ENCODE measurements around the gene TNS1. TPM values are rescaled to one million over a fixed set of nuclear protein-coding genes. Genes with fewer than 3 reads are reported as not detected.

TNS1 gene
- total RNA-seq, 1 donor from 2014 or later, result 0.13 TPM

DNA sequence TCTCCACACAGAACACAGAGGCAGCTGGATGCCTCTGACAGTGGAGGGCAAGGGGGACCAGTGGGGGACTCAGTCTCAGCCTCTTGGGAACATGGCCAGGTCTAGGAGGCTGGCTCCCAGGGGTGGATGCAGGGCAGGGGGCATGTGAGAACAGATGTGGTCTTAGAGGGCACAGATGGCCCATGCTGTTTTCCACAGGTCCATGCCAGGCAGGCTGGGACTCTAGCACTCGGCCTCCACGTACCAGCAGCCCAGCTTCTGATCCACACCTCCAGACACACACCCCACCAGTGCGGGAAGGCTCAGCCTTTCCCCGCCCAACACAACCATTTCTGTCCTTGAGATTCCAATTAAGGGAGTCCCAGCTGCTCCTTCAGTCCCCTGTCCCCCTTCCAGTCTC is 42.4 kb downstream of the TNS1 start:
- ATAC-seq (ENCODE audit: low read depth), result no peak
- TF ChIP-seq, protein P1, sequence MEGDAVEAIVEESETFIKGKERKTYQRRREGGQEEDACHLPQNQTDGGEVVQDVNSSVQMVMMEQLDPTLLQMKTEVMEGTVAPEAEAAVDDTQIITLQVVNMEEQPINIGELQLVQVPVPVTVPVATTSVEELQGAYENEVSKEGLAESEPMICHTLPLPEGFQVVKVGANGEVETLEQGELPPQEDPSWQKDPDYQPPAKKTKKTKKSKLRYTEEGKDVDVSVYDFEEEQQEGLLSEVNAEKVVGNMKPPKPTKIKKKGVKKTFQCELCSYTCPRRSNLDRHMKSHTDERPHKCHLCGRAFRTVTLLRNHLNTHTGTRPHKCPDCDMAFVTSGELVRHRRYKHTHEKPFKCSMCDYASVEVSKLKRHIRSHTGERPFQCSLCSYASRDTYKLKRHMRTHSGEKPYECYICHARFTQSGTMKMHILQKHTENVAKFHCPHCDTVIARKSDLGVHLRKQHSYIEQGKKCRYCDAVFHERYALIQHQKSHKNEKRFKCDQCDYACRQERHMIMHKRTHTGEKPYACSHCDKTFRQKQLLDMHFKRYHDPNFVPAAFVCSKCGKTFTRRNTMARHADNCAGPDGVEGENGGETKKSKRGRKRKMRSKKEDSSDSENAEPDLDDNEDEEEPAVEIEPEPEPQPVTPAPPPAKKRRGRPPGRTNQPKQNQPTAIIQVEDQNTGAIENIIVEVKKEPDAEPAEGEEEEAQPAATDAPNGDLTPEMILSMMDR (IDR thresholded peaks at IDR 0.05), result no peak
- CTCF ChIA-PET, result no interaction called here

DNA sequence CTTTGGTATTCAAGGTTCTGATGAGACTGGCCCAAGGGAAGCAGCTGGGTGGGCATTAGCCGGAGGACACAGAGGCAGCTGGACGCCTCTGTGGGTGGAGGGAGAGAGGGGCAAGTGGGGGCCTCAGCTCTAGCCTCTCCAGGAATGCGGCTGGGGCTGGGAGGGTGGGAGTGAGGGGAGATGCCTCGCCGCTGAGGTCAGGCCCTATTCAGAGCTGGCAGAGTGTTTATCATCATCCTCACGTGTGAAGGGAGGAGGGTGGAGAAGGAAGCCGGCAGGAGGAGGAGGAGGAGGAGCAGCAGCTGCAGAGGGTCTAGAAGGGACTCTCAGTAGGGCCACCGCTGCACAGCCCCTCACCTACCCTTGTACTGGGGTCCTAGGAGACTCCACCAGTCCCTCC is 43.1 kb downstream of the TNS1 start:
- DNase-seq (no peak), ATAC-seq (ENCODE audit: low read depth) (no peak)
- Mint-ChIP-seq H3K36me3 (ENCODE audit: low read depth) (no peaks in the 10 kb centered on the region), H3K4me3 (no peak overlapping the region), H3K27ac (no peak overlapping the region), H3K9me3 (no peaks in the 10 kb centered on the region), H3K27me3 (peaks cover 5% of the 10 kb centered on the region), H3K4me1 (no peaks in the 10 kb centered on the region)
- TF ChIP-seq, protein P1 (IDR thresholded peaks at IDR 0.05), result no peak
- intact Hi-C loops (cut with micrococcal nuclease), result no loop called here
- CTCF ChIA-PET, result no interaction called here
- POLR2A ChIA-PET, result interaction anchor here (0.6 kb wide), 1 partner anchor 86 kb away, joined by 4 read pairs; no protein-coding TSS in a partner anchor

More for the DNA sequence above, 42.4 kb downstream of the TNS1 start:
- H3K4me3 Mint-ChIP-seq, result no peak overlapping the region
- intact Hi-C loops (cut with micrococcal nuclease), result no loop called here
- H3K9me3 Mint-ChIP-seq, result no peaks in the 10 kb centered on the region
- DNase-seq, result no peak
- no peaks in the 10 kb centered on the region for H3K36me3 Mint-ChIP-seq (ENCODE audit: low read depth)
- no peak overlapping the region for H3K27ac Mint-ChIP-seq
- POLR2A ChIA-PET, result interaction anchor here (0.6 kb wide), 1 partner anchor 85 kb away, joined by 4 read pairs; no protein-coding TSS in a partner anchor
- no peaks in the 10 kb centered on the region for H3K4me1 Mint-ChIP-seq
- peaks cover 6% of the 10 kb centered on the region for H3K27me3 Mint-ChIP-seq

DNA sequence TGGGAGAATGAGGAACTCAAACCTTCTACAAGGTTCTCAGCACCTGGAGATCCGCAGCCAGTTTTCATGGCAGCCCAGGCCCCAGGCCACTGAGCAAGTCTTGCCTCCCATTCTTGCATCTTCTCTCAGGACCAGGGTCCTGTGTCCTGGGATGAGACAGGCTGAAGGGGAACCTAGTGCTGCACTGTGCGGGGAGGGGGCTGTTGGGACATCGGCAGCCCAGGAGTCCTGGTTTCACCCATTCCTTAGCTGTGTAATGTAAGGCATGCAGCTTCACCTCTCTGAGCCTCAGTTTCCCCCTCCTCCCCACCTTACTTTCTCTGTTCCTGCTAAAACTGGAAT is 43.9 kb downstream of the TNS1 start:
- no peaks in the 10 kb centered on the region for H3K4me1 Mint-ChIP-seq
- no peaks in the 10 kb centered on the region for H3K9me3 Mint-ChIP-seq
- DNase-seq, result no peak
- CTCF ChIA-PET, result no interaction called here
- no peak for ATAC-seq (ENCODE audit: low read depth)
- no peaks in the 10 kb centered on the region for H3K36me3 Mint-ChIP-seq (ENCODE audit: low read depth)
- peaks cover 5% of the 10 kb centered on the region for H3K27me3 Mint-ChIP-seq
- TF ChIP-seq, protein P1 (IDR thresholded peaks at IDR 0.05), result no peak
- no peak overlapping the region for H3K27ac Mint-ChIP-seq
- intact Hi-C loops (cut with micrococcal nuclease), result no loop called here
- H3K4me3 Mint-ChIP-seq, result no peak overlapping the region
- POLR2A ChIA-PET, result no interaction called here

DNA sequence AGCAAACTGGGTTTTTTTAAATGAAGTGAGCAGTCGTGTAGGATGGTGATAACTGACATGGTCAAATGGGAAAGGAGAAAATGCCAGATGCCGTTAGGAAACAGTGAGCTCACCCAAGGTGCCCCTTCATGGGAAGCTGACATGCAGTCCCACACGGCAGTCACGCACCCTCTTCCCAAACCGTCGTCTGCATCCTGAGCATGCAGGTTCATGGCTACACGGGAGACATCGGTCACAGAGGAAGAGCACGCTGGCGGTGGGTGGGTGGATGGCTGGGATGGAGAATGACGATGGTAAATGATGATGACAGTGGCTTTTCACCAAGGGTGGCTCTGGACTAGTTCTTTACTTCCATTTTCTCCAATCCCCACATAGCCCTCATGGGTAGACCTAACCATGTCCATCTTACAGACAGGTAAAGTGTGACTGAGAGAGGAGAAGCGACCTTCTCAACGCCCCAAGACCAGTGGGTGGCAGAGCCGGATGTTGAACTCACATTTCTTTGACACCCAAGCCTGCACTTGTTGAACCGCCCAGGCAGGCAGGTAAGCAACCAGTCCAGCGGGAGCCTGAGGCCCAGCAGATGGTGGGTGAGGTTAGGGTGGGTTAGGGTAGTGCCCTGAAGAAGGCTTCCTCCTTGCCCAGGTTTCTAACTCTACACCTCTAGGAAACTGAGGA is 44.5 kb downstream of the TNS1 start:
- CTCF ChIA-PET, result no interaction called here
- no peaks in the 10 kb centered on the region for H3K36me3 Mint-ChIP-seq (ENCODE audit: low read depth)
- H3K4me1 Mint-ChIP-seq, result no peaks in the 10 kb centered on the region
- DNase-seq, result no peak
- peaks cover 5% of the 10 kb centered on the region for H3K27me3 Mint-ChIP-seq
- intact Hi-C loops (cut with micrococcal nuclease), result no loop called here
- H3K4me3 Mint-ChIP-seq, result no peak overlapping the region
- TF ChIP-seq, protein P1 (IDR thresholded peaks at IDR 0.05), result no peak
- POLR2A ChIA-PET, result no interaction called here
- no peaks in the 10 kb centered on the region for H3K9me3 Mint-ChIP-seq
- no peak overlapping the region for H3K27ac Mint-ChIP-seq
- no peak for ATAC-seq (ENCODE audit: low read depth)

DNA sequence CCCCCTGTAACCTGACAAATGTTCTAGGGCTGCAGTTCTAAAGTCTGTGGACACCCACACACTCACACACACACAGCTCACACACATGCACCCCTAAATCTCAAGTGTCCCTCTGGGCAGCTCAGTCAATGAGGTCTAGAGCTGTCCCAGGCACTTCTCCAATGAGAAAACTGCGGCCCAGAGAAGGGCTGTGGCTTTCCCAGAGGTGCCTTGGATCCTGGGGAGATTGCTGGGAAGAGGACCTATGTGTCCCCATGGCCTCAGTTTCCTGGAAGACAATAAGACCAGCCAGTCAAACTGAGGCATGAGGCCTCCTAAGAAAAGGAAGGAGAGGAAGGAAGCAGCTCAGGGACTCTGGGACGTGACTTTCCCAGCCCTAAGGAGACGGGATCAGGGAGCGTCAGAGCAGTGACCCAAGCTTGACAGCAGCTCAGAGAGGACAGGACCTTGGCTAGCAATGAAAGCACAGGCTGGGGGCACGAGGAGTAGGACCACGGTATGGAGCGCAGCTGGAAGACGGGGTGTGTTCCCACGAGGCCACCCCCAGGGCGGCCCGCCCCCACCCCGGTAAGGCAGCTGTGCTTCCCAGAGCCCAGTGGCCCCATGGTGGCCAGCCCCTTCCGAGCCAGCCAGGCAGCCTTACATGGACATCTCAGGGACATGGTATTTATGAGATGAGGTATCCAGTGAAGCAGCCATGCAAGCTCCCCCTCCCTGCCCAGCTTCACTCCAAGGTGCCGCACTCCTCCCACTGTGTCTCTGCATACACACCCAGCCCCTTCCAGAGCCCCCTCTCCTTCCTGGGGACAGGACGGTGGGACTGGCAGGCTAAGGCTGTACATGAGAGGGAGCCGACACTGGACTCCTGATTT is 46.0 kb downstream of the TNS1 start:
- Mint-ChIP-seq H3K27me3 (peaks cover 5% of the 10 kb centered on the region), H3K4me1 (no peaks in the 10 kb centered on the region), H3K4me3 (no peak overlapping the region), H3K9me3 (no peaks in the 10 kb centered on the region), H3K27ac (no peak overlapping the region), H3K36me3 (ENCODE audit: low read depth) (no peaks in the 10 kb centered on the region)
- intact Hi-C loops (cut with micrococcal nuclease), result no loop called here
- ATAC-seq (ENCODE audit: low read depth) (no peak), DNase-seq (no peak)
- TF ChIP-seq, protein P1 (IDR thresholded peaks at IDR 0.05), result no peak
- CTCF ChIA-PET, result no interaction called here
- POLR2A ChIA-PET, result no interaction called here

All from activated B cell treated with CpG ODN at 0.5 μM for 24 hours (primary cell).